ENCODE measurements around the gene SLC6A13.

DNA sequence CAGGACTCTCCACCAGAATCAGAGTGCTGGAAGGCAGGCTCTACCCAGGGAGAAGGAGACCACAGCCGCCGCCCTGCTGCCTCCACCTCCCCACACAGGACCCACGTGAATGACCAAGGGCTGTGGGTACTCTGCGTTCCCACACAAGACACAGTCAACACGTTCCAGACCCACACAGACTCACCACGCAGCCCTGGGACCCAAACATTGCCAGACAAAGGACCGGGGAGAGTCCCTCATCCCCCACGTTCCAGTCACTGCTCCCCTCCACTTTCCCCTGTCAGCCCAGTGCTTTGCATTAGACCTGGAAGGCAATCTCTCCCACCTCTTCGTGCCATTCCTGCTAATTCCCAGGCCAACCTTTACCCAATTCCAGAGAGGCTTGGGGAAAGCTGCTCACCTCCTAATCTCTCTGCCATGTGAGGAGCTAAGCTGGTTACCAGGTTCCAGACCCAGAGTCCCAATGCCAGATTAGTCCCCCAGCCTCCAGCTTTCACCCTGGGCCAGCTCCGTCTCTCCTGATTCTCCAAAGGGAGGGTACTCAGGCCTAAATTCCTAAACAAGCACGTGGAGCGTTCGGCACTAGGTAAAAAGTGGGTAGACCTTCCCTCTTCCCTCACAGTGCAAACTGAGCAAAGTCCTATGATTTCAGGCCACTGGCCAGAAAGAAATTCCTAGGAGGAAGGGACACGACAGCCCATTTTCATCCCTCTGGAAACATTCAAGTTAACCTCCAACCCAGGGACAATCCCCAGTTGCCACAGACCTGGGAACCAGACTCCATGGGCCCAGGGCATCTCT is 4.9 kb downstream of the SLC6A13 start:
- TF ChIP-seq CTCF (conservative IDR thresholded peaks at IDR 0.05; ENCODE audit: low read length), result no peak
- no peak for TF ChIP-seq EZH2phosphoT487 (IDR thresholded peaks at IDR 0.05; ENCODE audit: borderline replicate concordance, low read depth, low read length)

Data from OCI-LY7 (cell line).